ENCODE measurements around the gene NUP210.

DNA sequence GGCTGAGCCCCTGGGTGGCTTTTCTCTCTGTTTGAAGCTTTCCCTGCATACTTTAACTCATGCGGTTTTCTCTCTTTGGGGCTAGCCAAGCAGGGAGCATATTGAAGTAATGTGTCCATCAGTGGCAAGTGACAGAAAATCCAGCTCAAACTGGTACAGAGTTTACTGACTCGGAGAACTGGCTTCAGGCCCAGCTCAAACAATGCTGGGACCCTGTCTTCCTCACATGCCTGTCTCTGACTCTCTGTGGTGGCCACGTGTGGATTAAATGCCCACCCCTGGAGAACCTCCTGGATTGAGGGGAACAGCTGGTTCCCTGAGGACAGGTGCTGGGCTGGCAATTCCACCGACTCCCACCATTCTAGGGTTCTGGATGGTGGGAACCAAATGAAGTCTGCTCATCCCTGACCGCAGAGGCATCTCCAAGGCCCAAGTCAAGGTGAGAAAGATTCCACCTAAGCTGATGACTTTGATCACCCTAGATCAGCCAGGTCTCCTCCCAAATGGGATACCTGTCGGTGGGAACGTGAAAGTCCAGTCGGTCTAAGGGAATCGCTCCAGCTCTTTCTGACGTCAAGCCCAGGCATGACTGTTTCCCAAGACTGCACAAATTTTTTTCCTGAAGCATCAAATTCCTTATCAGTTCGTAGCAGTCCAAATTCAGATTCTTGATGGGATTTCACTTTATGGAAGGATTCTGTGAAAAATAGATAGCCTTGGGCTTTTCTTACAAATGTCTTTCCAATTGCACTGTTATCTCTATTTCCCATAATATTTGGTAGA is 43.7 kb upstream of the NUP210 start:
- TF ChIP-seq, protein P1, sequence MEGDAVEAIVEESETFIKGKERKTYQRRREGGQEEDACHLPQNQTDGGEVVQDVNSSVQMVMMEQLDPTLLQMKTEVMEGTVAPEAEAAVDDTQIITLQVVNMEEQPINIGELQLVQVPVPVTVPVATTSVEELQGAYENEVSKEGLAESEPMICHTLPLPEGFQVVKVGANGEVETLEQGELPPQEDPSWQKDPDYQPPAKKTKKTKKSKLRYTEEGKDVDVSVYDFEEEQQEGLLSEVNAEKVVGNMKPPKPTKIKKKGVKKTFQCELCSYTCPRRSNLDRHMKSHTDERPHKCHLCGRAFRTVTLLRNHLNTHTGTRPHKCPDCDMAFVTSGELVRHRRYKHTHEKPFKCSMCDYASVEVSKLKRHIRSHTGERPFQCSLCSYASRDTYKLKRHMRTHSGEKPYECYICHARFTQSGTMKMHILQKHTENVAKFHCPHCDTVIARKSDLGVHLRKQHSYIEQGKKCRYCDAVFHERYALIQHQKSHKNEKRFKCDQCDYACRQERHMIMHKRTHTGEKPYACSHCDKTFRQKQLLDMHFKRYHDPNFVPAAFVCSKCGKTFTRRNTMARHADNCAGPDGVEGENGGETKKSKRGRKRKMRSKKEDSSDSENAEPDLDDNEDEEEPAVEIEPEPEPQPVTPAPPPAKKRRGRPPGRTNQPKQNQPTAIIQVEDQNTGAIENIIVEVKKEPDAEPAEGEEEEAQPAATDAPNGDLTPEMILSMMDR (IDR thresholded peaks at IDR 0.05; ENCODE audit: borderline replicate concordance, extremely low read depth, low read length, poor library complexity, severe bottlenecking) = no peak
- TF ChIP-seq EZH2 (IDR thresholded peaks at IDR 0.05; ENCODE audit: borderline replicate concordance, low read depth, low read length, severe bottlenecking) = no peak
